GM18520 (cell line): Measurements from ENCODE around the gene TUBG1.
"Not testable (repeated sequence)": the region's sequence is repeated elsewhere in the genome, so short reads cannot be mapped to it uniquely, and the experiment has no call there.

Experiments used
- ATAC-seq: cut with Tn5 transposase; IDR thresholded peaks from one replicate; pipeline ENCODE4 v1.9.1; 2021; ENCODE audit not compliant: unreplicated experiment

TUBG1 gene

GRCh38 chr17:42578282-42578869 lies 31.1 kb upstream of the TUBG1 start:
- ATAC-seq = peak; percentile 36

GRCh38 chr17:42579794-42580551 lies 29.5 kb upstream of the TUBG1 start:
- ATAC-seq = no peak

- ATAC-seq = no peak
Observed at GRCh38 chr17:42581744-42582270, 27.7 kb upstream of the TUBG1 start.

GRCh38 chr17:42584880-42585279 lies 24.6 kb upstream of the TUBG1 start:
- no peak for ATAC-seq

- no peak for ATAC-seq
Observed at GRCh38 chr17:42585353-42585752, 24.1 kb upstream of the TUBG1 start.

- ATAC-seq = no peak
Observed at GRCh38 chr17:42586514-42587230, 22.8 kb upstream of the TUBG1 start.

GRCh38 chr17:42590886-42591285 lies 18.6 kb upstream of the TUBG1 start:
- no peak for ATAC-seq

GRCh38 chr17:42591411-42591810 lies 18.1 kb upstream of the TUBG1 start:
- ATAC-seq = no peak

- no peak for ATAC-seq
Observed at GRCh38 chr17:42596386-42596785, 13.1 kb upstream of the TUBG1 start.

GRCh38 chr17:42598905-42599304 lies 10.6 kb upstream of the TUBG1 start:
- no peak for ATAC-seq

- ATAC-seq = no peak
Observed at GRCh38 chr17:42603318-42603717, 6.2 kb upstream of the TUBG1 start.

GRCh38 chr17:42607769-42608168 lies 1.7 kb upstream of the TUBG1 start:
- ATAC-seq = no peak

- ATAC-seq = peak; percentile 17
Observed at GRCh38 chr17:42608305-42609181, 940 bp upstream of the TUBG1 start.

- not testable (repeated sequence) for ATAC-seq
Observed at GRCh38 chr17:42609814-42610801, 625 bp downstream of the TUBG1 start.

- ATAC-seq = no peak
Observed at GRCh38 chr17:42612013-42612412, 2.5 kb downstream of the TUBG1 start.

- ATAC-seq = no peak
Observed at GRCh38 chr17:42613699-42614295, 4.3 kb downstream of the TUBG1 start.

- ATAC-seq = no peak
Observed at GRCh38 chr17:42617956-42618431, 8.5 kb downstream of the TUBG1 start.

- ATAC-seq = peak; percentile 38
Observed at GRCh38 chr17:42618442-42619150, 9.1 kb downstream of the TUBG1 start.
